Hematopoietic multipotent progenitor cell treated with erythropoietin and hydrocortisone succinate and interleukin-3 and kit ligand, for 15 days (in vitro differentiated cells): ENCODE data around the gene SSMEM1.
"Not testable (repeated sequence)": the region's sequence is repeated elsewhere in the genome, so short reads cannot be mapped to it uniquely, and the experiment has no call there.

Experiments used
- DNase-seq: peaks from one replicate; pipeline ENCODE4 v3.0.0-alpha.2; 2015; ENCODE audit warnings: low spot score

The SSMEM1 gene, protein sequence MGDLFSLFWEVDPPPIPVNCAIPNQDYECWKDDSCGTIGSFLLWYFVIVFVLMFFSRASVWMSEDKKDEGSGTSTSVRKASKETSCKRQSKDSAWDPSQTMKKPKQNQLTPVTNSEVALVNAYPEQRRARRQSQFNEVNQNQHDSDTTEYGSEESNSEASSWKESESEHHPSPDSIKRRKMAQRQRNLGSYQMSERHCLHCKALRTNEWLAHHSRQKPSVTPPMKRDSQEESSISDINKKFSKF

DNA sequence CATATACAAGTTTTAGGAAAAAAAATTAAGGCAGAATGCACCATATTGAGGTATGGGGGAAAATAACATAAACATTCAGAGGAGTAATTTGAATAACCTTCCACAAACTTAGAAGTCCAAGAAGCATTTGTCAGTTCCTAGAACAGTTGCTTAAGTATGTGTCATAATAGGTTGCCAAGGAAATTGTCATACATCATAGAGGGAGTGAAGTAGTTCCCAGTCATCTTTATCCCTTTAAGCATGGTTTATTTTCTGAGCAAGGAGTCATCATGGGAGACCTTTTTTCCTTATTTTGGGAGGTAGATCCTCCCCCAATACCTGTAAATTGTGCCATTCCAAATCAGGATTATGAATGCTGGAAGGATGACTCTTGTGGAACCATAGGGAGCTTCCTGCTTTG, at the start of gene SSMEM1:
TSS of gene SSMEM1 (plus strand) at position 219 of the 400 bp plus-strand sequence. CDS start at position 270, 51 bp downstream.
- DNase-seq = no peak

DNA sequence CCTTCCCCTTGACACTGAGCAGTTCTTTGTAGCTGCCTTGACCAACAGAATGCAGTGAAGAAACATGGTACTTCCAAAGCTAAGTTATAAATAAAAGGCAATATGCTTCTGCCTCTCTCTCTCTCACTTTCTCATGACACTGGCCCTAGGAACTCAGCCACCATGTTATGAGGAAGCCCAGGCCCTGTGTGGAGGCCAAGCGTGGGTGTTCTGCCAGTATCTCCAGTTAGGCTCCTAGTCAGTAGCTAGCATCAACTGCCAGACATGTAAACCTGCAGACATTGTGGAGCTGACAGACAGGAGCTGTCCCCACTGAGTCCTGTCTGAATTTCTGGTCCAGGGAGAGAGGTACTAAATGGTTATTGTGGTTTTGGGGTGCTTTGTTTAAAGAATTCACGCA, 47.6 kb upstream of the SSMEM1 start:
- no peak for DNase-seq

DNA sequence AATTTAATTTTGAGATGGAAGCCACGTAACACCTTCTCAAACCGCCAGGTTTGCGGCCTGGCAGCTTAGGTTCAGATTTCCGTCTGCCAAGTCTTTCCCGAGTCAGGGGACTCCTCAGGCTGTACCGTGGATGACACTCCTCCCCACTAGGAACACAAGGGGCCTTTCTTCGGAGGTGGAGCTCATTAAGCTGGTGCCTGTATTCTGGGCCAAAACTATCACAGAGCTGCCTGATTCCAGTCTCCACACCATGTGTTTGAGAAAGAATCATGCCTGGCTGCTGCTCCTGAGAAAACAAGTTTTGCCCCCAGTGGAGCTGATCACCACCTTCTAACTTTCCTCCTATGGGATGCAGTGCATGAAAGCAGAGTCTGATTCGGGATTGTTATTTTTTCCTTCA, 47.2 kb upstream of the SSMEM1 start:
- DNase-seq = no peak

DNA sequence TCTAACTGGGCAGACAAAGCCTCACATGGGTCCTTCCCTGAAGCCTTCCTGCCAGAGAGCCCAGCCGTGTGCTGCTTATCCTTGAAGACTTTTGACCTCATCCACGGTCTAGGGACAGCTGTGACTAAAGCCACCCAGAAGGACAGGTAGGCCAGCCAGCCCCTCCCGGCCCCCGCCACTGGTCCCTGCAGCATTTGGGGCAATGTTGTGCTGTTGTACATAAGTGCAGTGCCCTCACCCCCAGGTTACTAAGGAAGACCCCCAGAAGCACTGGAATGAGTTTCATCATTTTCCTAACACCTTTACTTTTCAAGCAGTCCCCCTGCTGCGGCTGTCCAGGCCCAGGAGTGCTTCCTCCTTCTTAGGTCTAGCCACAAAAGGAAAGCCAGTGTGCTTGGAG, 45.5 kb upstream of the SSMEM1 start:
- no peak for DNase-seq

DNA sequence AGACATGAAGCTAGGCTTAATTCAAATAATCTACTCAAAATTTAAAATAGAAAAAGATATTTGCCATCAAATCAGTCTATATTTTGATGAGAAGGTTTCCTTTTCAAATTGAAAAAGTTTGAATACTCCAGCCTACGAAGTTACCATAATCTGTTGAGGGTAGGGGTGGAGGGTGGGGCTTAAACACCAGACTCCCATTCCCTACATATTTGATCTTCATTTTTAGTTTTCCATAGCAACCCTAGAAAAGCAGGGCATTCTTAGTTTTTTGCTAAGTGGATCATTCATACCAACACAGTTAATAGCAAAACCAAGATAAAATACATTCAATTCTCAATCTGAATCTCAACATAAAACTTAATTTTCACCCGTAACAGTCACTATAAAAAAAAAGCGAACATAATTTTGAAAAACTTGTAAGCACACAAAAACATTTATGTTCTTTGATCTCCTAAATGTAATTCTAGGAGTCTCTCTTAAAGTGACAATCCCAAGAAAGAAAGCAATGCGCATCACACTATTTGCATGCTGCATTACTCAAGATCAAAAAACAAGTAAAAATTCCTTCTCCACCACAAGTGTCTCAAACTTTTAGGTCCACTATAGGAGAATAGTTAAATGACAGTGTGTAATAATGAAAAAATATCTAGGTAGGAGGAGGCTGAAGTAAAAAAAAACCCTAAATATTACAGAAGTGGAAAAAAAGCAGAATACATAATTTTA, 33.3 kb upstream of the SSMEM1 start:
- no peak for DNase-seq

DNA sequence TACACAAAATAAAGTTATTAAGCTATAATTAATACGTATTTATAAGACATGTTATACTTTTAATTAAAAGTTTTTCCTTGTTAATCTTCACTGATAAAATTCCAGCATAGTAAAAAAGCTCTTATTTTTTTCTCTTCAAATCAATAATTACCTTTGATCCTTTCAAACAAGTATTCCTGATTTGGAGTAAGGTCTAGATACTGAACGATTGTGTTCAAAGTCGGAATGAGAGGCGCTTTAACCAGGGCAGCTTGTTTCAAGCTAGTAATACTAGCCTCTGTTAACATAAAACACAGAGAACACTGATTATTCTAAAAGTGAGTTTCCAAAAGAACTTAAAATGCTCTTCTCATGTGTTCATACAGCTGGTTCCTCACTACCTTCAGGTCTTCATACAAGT, 29.4 kb upstream of the SSMEM1 start:
- DNase-seq = no peak

DNA sequence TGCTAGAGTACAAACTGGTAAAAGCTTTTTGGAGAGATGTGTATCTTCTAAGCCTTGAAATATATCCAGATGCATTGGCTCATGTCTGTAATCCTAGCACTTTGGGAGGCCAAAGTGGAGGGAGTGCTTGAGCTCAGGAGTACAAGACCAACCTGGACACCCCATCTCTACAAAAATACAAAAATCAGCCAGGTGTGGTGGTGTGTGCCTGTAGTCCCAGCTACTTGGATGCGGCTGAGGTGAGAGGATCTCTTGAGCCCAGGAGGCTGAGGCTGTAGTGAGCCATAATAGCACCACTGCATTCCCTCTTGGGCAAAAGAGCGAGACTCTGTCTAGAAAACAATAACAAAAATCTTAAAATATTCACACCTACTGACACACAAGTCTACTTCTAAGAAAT, 28.0 kb upstream of the SSMEM1 start:
- no peak for DNase-seq

DNA sequence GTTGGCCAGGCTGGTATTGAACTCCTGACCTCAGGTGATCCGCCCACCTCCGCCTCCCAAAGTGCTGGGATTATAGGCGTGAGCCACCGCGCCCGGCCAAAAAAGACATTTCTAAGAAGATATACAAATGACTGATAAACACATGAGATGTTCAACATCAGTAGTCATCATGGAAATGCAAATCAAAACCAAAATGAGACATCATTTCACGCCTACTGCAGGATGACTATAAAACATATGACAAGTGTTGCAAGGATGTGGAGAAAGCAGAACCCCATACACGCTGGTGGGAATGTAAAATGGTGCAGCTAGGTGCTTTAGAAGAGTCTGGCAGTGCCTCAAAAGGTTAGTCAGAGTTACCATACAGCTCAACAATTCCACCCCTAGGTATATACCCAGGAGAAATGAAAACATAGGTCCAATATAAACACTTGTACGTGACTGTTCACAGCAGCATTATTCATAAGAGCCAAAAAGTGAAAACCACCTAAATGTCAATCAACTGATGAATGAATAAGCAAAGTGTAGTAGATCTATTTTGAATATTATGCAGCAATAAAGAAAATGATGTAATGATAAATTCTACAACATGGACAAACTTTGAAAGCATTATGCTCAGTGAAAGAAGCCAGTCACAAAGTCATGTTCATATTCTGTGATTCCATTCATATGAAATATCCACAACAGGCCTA, 26.9 kb upstream of the SSMEM1 start:
- no peak for DNase-seq

DNA sequence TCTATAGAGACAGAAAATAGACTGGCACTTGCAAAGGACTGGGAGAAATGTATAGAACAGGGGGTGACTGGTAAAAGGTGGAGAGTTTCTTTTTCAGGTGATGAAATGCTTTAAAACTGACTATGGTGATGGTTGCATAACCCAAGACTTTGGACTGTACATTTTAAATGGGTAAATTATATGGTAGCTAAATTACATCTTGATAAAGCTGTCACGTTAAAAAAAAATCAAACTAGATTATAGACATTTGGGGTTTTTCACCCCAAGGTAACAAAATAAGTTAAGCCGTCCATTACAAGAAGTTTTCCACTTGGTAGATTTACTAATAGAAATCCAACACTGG, 26.4 kb upstream of the SSMEM1 start:
- no peak for DNase-seq

DNA sequence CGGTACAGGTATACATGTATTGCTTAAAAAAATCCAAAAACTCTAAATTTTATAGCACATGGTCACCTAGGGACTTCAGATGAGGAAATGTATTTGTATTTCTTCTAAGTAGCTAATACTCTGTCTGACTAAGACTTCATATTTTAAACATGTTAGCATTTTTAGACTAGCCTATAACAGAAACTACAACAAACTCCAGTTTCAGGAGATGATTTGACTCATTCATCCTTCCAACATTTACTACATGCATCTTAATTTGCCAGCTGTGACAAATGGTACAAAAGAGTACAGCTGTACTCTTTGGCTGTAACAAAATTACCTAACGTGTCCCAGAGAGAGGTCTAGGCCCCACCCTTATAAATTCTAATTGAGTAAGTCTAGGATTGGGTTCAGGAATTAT, 24.7 kb upstream of the SSMEM1 start:
- no peak for DNase-seq

DNA sequence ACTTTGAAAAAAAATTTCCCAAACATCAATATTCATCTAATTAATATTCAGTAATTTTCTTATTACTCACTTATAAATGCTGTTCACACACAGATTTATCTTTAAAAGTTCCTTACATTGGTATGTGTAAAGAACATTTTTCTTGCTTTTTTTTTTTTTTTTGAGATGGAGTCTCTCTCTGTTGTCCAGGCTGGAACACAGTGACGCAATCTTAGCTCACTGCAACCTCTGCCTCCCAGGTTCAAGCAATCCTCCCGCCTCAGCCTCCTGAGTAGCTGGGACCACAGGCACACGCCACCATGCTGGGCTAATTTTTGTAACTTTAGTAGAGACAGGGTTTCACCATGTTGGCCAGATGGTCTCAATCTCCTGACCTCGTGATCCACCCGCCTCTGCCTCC, 23.3 kb upstream of the SSMEM1 start:
- DNase-seq = not testable (repeated sequence)

DNA sequence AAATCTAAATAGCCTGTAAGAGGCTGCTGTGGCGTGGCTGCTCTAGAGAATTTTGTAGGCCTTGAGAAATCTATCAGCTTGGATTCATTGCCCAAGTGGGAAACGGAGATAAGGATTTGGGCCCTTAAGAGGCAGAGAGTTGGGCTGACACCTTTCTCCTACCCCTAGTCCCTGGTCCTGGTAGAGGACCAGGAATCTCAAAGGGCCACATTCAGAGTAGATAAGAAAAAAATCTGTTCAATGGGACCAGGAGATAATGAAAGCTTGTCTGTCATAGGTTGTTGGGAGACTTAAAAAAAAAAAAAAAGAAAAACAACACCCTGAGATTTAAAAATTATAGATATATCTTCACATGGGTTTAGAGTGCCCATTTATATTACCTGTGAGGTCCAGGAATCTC, 20.3 kb upstream of the SSMEM1 start:
- DNase-seq = no peak

DNA sequence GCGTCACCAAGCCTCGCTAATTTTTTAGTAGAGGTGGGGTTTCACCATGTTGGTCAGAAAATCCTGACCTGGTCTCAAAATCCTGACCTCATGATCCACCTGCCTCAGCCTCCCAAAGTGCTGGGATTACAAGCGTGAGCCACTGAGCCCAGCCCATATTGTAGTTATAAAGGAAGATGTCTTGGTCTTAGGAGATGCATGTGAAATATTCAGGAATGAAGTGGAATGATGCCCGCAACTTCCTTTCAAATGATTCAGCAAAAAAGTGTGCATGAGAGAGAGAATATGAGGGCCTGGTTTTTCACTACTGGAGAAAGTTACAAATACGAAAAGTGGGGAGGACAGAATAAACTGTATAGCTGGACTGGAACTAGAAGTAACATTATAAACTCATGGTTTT, 18.3 kb upstream of the SSMEM1 start:
- DNase-seq = no peak

DNA sequence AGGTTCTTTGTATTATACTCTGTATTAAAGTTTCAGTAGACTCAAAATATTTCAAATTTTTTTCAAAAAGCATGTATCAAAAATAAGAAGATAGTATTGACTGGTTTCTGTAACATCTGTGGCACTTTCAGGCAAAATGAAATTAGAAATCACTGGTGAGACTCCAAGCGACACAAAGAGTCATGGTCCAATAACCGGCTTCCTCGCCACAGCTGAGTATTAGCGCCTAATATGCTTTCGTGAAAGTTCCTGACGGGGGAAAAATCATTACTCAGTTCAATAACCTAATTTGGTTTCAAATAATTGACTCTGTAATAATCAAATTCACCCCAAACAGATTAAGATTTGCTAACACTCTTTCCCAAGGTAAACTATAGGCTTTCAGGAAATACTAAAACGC, 15.9 kb upstream of the SSMEM1 start:
- no peak for DNase-seq

DNA sequence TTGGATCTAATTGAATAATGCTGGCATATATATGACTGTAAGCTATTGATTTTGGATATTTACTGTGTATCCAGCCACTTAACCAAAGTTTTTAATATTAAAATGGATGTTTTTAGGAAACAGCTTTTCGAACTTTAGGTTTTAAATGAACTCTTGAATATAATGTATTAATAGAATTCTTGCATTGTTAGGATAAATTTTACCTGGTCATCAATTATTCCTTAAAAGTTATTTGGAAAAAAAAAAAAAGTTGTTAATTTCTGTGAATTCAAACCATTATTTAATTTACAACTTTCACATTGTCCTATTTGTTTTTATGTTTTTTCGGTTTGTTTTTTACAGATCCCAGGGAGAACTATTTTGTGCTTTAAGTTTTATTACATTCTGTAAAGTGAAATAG, 12.3 kb upstream of the SSMEM1 start:
- DNase-seq = no peak

DNA sequence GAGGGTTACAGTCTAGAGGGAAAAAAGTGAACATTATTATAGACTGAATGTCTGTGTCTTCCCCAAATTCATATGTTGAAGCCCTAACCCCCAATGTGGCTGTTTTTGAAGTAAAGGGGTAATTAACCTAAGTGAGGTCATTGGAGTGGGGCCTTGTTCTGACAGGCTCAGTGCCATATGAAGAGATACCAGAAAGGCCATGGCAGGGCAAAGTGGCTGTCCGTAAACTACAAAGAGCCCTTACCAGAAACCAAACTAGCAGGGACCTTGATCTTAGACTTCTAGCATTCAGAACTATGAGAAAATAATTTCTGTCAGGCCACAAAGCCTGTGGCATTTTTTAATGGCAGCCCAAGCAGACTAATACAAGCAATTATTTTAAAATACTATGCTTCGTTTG, 11.2 kb upstream of the SSMEM1 start:
- no peak for DNase-seq

DNA sequence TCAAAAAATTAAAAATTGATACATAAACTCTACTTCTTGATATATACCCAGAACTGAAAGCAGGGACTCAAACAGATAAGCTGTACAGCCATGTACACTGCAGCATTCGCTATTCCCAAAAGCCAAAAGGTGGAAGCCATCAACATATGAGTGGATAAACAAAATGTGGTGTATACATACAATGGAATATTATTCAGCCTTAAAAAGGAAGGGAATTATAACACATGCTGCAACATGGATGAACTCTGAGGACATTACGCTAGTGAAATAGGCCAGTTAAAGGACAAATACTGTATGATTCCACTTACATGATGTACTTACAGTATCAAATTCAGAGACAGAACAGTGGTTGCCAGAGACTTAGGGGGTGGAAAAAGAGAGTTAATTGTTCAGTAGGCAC, 10.6 kb upstream of the SSMEM1 start:
- DNase-seq = no peak

DNA sequence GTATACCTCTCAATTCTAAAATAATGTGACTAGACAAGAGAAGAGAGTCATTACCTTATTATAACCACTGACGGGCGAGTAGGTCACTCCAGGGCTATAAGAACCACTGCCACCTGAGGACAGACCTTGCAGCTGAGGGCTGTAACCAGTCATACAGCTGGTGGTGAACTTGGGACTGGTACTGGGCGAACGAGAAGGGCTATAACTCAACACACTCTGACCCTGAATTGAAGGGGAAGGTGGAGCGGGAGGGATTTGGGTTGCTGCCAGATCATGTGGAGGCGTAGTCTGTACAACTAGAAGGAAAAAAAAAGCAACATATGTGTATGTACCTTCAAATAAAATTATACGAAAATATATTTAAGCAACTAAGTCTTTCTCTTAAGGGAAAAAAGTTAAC, 5.9 kb upstream of the SSMEM1 start:
- DNase-seq = peak; percentile 24

DNA sequence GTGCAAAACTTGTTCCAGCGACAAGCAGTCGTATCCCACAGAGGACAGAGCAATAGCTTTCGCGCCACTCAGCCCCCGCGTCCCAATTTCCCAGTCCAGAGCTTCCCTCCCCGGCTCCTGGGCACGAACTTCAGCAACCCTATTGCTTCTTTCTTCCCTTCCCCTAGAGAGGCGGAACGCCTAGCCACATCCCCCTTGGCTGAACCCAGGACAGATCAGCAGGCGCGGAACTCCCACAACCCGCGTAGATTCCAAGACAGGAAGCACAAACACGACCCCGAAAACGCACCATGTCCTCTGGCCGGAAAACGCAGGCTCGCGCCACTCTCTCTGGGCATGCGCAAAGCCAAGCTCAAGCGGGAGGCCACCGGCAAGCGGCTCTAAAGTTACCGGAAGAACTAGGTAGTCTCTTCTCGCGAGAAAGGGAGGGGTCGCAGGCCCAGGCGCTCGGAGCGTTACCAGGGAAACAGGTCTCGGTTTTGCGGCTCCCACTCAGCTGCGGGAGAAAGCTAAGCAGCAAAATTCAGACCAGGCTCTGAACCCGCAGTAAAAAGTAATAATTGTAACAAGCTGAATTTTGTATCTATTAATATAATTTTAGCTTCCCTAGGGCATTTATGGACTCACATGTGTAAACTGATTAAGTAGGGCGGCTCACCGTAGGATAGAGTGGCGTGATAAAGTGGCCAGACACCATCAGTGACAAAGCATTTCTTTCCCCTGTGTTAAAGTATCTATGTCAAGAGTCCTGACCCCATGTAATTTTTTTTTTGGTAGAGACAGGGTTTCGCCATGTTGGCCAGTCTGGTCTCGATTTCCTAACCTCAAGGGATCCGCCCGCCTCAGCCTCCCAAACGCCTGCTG, 2.3 kb upstream of the SSMEM1 start, which contains the start of gene TMEM209:
TSS of gene TMEM209 (minus strand) at position 323 of the 864 bp plus-strand sequence. CDS start at position 292, 31 bp downstream.
- peak; percentile 95 for DNase-seq

DNA sequence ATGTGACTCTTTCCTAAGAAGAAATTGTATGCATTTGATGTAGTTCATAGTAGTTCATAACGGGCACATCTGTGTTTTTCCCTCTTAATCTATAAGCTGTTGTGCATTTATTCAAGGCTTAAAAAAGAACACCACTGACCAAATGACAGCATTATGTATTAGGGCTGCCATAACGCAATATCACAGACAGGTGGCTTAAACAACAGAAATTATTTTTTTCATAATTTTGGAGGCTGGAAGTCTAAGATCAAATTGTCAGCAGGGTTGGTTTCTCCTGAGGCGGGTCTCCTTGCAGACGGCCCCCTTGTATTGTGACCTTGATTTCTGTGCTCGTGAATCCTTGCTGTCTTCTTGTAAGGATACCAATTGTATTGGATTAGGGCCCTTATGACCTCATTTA, 627 bp upstream of the SSMEM1 start:
- DNase-seq = no peak

DNA sequence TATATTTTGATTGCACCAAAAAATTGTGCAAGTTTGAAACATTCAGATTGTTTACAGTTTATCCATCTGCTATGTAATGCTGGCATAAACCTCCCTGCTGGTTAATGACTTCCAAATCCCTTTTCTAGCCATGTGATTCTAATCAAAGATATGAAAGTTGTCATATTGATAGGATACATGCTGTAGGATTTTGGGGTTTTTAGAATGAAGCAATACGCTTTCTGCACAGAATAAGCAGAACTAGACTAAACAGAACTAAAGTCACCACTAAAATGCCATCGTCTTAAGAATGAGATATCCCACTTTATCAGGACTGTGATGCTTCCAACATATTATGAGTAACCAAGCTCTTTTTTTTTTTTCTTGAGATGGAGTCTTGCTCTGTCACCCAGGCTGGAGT, 856 bp downstream of the SSMEM1 start:
- DNase-seq = no peak

DNA sequence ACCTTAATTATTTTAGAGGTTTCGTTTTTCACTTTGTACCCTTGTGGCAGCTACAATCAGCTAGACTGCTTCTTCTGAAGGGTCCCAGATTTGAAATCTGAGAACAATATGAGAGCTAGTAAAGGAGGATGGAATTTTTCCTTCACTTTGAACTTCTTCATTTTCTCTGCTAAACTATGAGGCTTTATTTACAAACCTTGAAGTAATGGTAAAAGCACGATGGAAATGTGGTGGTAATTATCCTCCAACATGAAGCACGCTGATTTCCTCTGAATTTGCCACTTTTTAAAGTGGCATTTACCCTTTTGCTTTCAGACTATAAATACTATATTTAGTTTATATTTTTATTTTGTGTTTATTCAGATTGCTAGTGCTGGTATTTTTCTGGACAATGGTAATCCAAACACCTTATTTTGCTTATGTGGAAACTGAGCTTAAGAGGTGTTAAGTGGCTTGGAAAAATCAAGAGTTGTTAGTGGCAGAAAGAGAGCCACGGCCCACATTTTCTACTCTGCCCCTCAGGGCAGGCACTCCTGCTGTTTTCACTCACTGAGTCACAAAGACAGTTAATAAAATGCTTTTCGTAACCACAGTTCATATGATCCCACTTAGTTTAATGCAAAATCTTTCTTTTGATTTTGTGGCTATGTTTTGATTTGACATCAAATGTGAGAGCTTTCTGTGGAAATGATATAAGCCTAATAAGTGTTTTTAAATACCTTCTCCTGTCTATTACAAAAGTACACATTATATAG, 2.7 kb downstream of the SSMEM1 start:
- no peak for DNase-seq
